ENCODE results near the gene ISM1. TPM values are rescaled to one million over a fixed set of nuclear protein-coding genes. Genes with fewer than 3 reads are reported as not detected.

ISM1 gene
- polyA plus RNA-seq, 1 donor from 2014 or later, result not detected

- TF ChIP-seq SMC3 (conservative IDR thresholded peaks at IDR 0.05; ENCODE audit: poor library complexity) (no peak), RAD21 (conservative IDR thresholded peaks at IDR 0.05) (no peak), POLR2AphosphoS5 (IDR thresholded peaks at IDR 0.05) (no peak)
- Histone ChIP-seq H2AFZ (ENCODE audit: low read depth, low read length) (no peak overlapping the region), H3K9me2 (ENCODE audit: insufficient read depth, low read length) (no peaks in the 10 kb centered on the region), H3K79me2 (replicated peaks; ENCODE audit: insufficient read depth, low read length) (no peaks in the 10 kb centered on the region), H3K27ac (ENCODE audit: low read length) (no peak overlapping the region), H4K20me1 (ENCODE audit: insufficient read depth) (no peaks in the 10 kb centered on the region), H3K4me2 (ENCODE audit: low read length) (no peak overlapping the region), H3K4me3 (ENCODE audit: low read length) (no peak overlapping the region), H3K27me3 (ENCODE audit: insufficient read depth, low read depth, low read length) (no peaks in the 10 kb centered on the region), H3K36me3 (ENCODE audit: insufficient read depth, low read length) (no peaks in the 10 kb centered on the region), H3F3A (ENCODE audit: insufficient read depth, low read length, poor library complexity, severe bottlenecking) (no peaks in the 10 kb centered on the region), H3K9ac (ENCODE audit: low read length) (no peak overlapping the region), H3K9me3 (ENCODE audit: low read length) (no peaks in the 10 kb centered on the region)
Observed at GRCh38 chr20:13340088-13340487, 119.0 kb downstream of the ISM1 start.

- Histone ChIP-seq H3K9me2 (ENCODE audit: insufficient read depth, low read length) (no peaks in the 10 kb centered on the region), H3K4me2 (ENCODE audit: low read length) (no peak overlapping the region), H3K27me3 (ENCODE audit: insufficient read depth, low read depth, low read length) (no peaks in the 10 kb centered on the region), H3K36me3 (ENCODE audit: insufficient read depth, low read length) (no peaks in the 10 kb centered on the region), H3K9ac (ENCODE audit: low read length) (no peak overlapping the region), H3K9me3 (ENCODE audit: low read length) (no peaks in the 10 kb centered on the region), H3F3A (ENCODE audit: insufficient read depth, low read length, poor library complexity, severe bottlenecking) (no peaks in the 10 kb centered on the region), H4K20me1 (ENCODE audit: insufficient read depth) (no peaks in the 10 kb centered on the region), H3K4me3 (ENCODE audit: low read length) (no peak overlapping the region), H3K79me2 (replicated peaks; ENCODE audit: insufficient read depth, low read length) (no peaks in the 10 kb centered on the region), H2AFZ (ENCODE audit: low read depth, low read length) (no peak overlapping the region), H3K27ac (ENCODE audit: low read length) (no peak overlapping the region)
- TF ChIP-seq, protein P1, sequence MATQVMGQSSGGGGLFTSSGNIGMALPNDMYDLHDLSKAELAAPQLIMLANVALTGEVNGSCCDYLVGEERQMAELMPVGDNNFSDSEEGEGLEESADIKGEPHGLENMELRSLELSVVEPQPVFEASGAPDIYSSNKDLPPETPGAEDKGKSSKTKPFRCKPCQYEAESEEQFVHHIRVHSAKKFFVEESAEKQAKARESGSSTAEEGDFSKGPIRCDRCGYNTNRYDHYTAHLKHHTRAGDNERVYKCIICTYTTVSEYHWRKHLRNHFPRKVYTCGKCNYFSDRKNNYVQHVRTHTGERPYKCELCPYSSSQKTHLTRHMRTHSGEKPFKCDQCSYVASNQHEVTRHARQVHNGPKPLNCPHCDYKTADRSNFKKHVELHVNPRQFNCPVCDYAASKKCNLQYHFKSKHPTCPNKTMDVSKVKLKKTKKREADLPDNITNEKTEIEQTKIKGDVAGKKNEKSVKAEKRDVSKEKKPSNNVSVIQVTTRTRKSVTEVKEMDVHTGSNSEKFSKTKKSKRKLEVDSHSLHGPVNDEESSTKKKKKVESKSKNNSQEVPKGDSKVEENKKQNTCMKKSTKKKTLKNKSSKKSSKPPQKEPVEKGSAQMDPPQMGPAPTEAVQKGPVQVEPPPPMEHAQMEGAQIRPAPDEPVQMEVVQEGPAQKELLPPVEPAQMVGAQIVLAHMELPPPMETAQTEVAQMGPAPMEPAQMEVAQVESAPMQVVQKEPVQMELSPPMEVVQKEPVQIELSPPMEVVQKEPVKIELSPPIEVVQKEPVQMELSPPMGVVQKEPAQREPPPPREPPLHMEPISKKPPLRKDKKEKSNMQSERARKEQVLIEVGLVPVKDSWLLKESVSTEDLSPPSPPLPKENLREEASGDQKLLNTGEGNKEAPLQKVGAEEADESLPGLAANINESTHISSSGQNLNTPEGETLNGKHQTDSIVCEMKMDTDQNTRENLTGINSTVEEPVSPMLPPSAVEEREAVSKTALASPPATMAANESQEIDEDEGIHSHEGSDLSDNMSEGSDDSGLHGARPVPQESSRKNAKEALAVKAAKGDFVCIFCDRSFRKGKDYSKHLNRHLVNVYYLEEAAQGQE (IDR thresholded peaks at IDR 0.05; ENCODE audit: borderline replicate concordance), result no peak
- TF ChIP-seq MXI1 (conservative IDR thresholded peaks at IDR 0.05; ENCODE audit: poor library complexity, severe bottlenecking), result no peak
- no peak for TF ChIP-seq POLR2AphosphoS5 (IDR thresholded peaks at IDR 0.05)
- no peak for TF ChIP-seq EZH2 (IDR thresholded peaks at IDR 0.05; ENCODE audit: borderline replicate concordance, insufficient read depth, low read length, poor library complexity, severe bottlenecking)
- TF ChIP-seq RAD21 (conservative IDR thresholded peaks at IDR 0.05), result no peak
- TF ChIP-seq, protein P2, sequence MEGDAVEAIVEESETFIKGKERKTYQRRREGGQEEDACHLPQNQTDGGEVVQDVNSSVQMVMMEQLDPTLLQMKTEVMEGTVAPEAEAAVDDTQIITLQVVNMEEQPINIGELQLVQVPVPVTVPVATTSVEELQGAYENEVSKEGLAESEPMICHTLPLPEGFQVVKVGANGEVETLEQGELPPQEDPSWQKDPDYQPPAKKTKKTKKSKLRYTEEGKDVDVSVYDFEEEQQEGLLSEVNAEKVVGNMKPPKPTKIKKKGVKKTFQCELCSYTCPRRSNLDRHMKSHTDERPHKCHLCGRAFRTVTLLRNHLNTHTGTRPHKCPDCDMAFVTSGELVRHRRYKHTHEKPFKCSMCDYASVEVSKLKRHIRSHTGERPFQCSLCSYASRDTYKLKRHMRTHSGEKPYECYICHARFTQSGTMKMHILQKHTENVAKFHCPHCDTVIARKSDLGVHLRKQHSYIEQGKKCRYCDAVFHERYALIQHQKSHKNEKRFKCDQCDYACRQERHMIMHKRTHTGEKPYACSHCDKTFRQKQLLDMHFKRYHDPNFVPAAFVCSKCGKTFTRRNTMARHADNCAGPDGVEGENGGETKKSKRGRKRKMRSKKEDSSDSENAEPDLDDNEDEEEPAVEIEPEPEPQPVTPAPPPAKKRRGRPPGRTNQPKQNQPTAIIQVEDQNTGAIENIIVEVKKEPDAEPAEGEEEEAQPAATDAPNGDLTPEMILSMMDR (IDR thresholded peaks at IDR 0.05; ENCODE audit: poor library complexity, severe bottlenecking), result no peak
Observed at GRCh38 chr20:13341737-13342393, 120.8 kb downstream of the ISM1 start.

All from neural cell (in vitro differentiated cells).